Right ventricle myocardium superior (tissue), 1 donor: ENCODE data around the gene PPHLN1. TPM values are rescaled to one million over a fixed set of nuclear protein-coding genes. Genes with fewer than 3 reads are reported as not detected.

Experiments
- ATAC-seq: fragments of 200-7000 bp; cut with Tn5 transposase; one replicate; pipeline ENCODE4 v1.9.1; 2020; ENCODE audit warnings: mild to moderate bottlenecking; ENCODE audit not compliant: poor library complexity
- DNase-seq: peaks from one replicate; pipeline ENCODE4 v3.0.0-alpha.2; 2020
- intact Hi-C: fragments of 100-400 bp; cut with DNase I; formaldehyde crosslinking; loops from one replicate; pipeline ENCODE4 v1.11.2; 2022
- total RNA-seq: library from RNA; stranded (reverse); fragmentation: NEBNext Ultra II Directional; extraction: Animal tissue kit (Norgen Biotek cat#: 25700); gene quantifications from one replicate; pipeline ENCODE4 v1.2.1, GENCODE V29; 2021
- donor health status: DM: no; HTN: yes; CAD: no; lungs with severe emphysema.

Gene PPHLN1
- total RNA-seq, 1 donor from 2014 or later, result 23.3 TPM

DNA sequence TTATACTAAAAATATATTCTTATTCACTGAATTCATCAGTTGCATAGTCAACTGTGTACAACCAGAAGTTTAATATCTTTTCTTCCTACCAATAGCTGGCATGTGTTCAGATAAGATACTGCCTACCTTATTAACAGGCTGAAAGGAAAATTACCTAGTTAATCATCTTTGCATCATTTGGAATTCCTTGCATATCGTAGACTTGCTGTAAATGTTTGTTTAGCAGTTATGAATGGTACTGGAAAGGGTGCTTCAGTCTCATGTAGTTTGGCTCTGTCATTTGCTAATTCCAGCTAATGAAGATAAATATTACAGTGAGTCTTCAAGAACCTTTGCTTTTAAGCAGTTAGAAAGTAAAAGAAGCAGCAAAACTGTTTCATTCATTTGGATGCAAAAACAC, 84.4 kb downstream of the PPHLN1 start:
- DNase-seq, result no peak
- no peak for ATAC-seq
- intact Hi-C loops, result no loop called here

DNA sequence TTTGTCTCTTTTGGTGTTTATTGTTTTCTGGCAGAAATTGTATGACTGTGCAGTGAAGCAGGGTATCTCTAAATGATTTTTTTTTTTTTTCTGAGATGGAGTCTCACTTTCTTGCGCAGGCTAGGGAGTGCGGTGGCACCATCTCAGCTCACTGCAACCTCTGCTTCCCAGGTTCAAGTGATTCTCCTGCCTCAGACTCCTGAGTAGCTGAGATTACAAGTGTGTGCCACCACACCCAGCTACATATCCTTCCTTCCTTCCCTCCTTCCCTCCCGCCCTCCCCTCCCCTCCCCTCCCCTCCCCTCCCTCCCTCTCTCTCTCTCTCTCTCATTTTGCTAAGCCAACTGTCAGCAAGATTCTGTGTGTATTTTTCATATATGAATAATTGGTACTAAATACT, 94.4 kb downstream of the PPHLN1 start:
- DNase-seq (no peak), ATAC-seq (no peak)
- intact Hi-C loops, result no loop called here

DNA sequence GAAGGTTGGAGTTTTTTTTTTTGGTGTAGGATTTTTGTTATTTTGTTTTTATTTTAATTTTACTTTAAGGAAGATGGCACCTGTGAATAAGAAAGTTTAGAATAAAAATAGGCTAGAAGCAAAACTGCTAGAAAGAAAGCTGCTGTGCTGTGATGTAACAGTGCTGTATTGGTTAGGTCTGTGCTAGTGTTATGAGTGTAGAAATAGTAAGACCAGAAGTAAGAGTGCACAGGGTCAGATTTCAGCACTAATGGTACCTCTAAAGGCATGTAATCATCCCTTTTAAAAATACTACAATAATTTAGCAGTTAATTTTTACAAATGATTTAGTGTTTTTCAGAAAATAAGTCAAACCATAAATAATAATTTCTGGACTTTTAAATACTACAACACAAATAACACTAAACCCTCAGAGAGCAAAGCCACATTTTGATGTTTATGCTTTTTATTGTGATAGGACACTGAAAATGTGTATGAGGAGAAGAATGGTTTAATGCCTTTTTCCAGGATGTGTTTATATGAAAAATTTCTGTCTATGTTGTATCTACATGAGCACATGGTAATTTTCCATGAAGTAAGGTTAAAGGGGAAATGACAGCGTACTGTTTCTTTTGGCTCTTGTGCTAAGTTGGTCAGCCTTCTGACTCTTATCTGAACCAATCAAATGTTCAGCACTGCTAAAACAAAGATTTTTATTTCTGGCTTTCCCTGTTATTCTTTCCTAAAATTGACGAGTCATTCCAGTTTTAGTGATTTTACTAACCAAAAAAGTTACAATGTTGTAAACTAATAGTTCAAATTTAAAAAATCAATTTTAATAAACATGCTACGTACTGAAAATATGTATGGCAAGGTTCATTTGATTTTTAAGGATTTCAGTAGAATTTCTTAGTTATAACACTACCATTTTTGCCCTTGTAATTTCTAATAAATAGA, 96.1 kb downstream of the PPHLN1 start:
- intact Hi-C loops, result no loop called here
- DNase-seq, result no peak
- peak; percentile 90 for ATAC-seq

DNA sequence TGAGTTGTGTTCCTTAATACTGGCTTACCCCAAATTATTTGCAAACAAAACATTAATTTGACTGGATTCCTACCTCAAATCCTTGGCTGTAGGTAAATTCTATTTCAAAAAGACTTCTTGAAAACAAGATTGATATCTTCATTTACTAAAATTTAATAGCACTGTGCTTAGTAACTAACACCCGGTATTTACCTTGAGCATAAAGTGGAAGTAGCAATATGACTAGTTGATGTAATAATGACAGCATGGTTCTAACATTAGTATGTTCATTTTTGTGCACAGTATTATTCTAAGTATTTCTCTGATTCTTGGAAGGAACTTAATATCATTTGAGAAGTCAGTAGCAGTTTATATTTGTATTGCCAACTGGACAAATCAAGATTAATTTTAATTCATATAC, 96.8 kb downstream of the PPHLN1 start:
- intact Hi-C loops, result no loop called here
- no peak for ATAC-seq

DNA sequence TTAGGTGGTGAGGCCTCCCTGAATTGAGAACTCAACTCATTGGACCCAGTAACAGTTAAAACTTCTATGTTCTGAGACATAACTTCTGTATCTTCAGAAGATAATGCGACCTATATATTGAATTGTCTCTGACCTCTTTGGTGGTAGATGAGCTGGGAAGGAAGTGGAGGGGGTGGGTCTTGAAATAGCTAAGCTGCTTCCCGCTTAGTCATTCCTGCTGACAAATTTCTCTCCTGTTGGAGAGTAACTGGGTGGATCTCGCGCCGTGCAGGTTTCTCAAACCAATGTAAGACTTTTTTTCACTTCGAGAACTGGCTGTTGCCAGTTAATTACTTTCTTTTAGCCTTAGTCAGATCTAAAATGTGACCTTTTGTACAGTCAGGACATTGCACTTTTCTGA, 100.8 kb downstream of the PPHLN1 start:
- DNase-seq, result peak; percentile 48
- ATAC-seq, result no peak
- intact Hi-C loops, result no loop called here

More for the DNA sequence above, 96.8 kb downstream of the PPHLN1 start:
- DNase-seq, result no peak

DNA sequence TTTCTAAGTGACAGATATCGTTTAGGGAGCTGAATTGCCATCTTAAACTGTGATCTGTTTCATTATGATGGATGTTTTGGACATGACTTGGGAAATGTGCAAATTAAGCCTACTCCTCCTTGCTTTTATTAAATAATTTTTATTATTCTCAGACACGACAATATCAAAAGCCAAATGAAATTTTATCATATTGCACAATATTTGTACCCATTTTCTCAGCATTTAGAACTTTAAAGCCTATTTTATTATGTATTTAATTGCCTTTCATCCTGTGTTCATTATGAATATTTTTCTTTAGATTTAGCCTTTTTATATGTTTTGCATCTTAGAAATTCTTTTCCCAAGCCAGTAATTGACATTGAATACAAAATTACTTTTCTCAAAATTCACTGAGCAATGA, 102.9 kb downstream of the PPHLN1 start:
- DNase-seq, result no peak
- intact Hi-C loops, result no loop called here
- ATAC-seq, result no peak

DNA sequence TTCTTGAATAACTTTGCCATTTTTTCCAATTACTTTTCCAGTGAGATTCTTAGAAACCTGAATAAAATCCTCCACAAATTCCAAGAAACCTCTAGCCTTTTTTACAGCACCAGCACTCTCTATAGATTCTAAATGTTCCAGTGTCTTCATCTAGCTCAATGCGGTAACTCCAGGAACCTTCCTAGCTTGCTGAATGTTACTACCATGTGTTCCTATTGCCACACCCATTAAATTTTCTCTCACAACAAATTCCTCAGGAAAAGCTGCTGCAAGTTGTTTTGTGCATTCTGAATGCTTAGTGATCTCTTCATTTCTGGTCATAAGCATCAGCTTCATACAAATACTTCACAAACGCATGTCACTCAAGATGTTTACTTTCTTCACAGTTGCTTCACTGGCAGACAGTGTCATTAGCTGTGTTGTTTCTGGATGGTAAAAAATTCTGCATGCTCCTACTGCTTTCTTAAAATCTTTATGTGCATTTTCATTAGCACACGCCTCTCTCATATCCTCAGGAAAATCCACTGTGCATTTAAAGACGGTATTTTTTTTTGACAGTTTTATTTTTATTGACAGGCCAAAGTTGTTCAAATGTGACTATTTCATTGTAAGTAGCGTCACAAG, 106.7 kb downstream of the PPHLN1 start:
- intact Hi-C loops, result no loop called here
- DNase-seq (no peak), ATAC-seq (no peak)

DNA sequence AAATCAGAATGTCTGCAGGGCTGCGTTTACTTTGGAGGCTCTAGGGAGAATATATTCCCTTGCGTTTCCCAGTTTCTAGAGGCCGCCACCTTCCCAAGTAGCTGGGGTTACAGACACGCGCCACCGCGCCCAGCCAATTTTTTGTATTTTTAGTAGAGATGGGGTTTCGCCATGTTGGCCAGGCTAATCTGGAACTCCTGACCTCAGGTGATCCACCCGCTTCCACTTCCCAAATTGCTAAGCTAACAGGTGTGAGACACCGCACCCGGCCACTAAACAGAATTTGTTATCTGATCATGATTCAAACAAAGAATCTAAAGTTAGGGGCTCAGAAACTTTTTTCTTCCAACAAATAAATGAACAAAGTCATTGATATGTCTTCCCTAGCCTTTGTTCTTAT, 114.6 kb downstream of the PPHLN1 start:
- no peak for ATAC-seq
- intact Hi-C loops, result no loop called here
- no peak for DNase-seq

DNA sequence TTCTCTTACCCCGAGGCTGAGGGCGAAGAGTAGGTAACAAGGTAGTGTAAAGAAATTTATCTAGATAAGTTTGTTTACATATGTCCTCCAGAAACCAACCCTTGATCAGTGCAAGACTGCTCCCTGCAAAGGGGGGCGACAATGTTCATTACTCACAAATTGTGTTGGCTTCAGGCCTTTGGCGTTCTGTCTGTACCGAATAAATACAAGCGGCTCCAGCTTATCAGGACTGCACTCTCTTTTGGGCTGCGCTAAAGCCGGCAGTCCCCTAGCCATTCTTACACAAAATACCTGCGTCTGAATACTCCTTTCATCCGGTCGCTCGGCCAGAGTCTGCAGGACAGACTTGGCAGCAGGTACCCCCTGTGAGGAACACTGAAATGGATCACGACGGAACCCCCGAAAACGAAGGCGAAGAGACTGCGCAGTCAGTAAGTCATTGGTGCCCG, 116.4 kb downstream of the PPHLN1 start:
- intact Hi-C loops, result no loop called here
- no peak for ATAC-seq

DNA sequence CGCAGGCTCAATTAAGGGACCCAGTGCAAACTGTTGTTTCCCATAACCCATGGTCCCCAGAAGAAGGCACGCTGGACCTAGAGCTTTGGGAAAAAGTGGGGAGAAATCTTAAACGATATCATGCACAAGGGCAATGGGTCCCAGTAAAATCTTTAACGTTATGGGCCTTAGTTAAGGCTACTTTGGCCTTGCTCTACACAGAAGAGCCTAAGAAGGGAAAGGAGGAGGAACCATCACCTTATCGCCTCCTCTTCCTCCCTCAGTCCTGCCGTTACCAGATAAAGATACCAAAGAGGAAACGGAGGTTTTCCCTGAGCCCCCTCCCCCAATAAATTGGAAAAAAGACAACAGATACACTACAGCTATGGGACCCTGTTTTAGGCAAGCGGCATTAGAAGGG, 116.9 kb downstream of the PPHLN1 start:
- DNase-seq, result no peak
- no peak for ATAC-seq
- intact Hi-C loops, result no loop called here

More for the DNA sequence above, 116.4 kb downstream of the PPHLN1 start:
- DNase-seq, result no peak

DNA sequence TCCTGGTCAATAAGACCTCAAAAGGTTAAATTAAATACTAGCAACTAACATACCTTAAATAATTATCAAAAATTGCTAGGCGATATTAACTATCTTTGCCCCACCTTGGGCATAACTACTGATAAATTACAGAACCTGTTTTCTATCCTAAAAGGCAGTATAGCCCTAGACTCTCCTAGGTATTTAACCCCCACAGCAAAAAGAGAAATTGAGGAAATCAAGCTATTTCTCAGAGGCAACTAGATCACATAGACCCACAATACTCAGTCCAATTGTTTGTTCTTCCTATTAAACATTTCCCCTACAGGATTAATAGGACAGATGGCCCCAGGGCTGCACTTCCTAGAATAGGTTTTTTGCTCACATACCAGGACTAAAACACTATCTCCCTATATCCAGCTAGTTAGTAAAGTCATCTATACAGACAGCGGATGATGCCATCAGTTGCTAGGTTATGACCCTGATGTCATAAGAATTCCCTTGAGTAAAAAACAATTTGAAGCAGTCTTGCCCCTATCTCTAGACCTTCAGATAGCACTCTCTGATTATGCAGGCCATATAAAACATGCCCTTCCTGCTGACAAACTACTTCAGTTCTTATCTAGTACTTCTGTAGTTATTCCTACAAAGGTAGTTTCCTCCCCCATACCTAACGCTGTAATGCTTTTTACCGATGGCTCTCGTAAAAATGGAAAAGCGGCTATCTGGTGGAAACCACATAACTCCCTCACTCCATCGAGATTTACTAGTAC, 118.4 kb downstream of the PPHLN1 start:
- DNase-seq, result no peak
- intact Hi-C loops, result no loop called here
- ATAC-seq, result no peak

DNA sequence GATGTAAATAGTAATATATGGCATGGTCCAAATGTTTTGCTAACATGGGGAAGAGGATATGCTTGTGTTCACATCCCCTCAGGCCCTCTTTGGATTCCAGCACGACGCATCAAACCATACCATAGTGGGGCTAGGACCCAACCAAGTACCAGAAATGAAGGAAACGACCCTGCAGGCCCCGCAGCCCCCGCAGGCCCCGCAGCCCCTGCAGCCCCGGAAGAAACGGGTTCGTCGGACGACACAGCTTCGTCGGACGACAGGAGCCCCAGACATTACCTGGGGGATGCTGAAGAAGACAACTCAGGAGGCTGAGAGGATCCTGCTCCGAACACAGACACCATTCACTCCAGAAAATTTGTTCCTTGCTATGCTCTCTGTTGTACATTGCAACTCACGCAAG, 119.9 kb downstream of the PPHLN1 start:
- ATAC-seq (no peak), DNase-seq (no peak)
- intact Hi-C loops, result no loop called here

DNA sequence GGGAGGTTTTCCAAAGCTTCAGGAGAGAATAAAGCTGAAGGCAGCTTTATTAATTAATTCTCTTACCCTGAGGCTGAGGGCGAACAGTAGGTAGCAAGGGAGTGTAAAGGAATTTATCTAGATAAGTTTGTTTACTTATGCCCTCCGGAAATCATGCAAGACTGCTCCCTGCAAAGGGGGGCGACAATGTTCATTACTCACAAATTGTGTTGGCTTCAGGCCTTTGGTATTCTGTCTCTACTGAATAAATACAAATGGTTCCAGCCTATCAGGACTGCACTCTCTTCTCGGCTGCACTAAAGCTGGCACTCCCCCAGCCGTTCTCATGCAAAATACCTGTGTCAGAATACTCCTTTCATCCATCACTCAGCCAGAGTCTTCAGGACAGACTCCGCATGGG, 120.8 kb downstream of the PPHLN1 start:
- intact Hi-C loops, result no loop called here
- DNase-seq (no peak), ATAC-seq (no peak)

DNA sequence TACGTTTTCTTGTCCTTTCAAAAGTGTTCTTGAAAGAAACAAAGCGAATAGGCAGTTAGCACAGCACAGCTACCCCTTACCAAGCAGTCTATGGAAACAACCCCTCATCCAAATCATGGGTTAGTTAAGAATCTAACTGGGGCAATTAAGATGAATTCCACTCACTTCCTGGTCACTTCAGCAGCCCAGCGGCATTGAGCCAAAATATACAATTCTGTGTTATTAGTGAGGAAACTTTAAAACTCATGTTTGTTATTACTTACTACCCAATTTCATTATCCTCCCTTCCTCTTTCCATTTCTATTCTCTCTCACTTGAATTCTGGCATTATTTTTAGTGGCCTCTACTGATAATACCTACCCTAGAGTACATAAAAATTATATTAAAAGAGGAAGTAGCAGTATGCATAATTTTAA, 121.4 kb downstream of the PPHLN1 start:
- no peak for ATAC-seq
- intact Hi-C loops, result no loop called here

DNA sequence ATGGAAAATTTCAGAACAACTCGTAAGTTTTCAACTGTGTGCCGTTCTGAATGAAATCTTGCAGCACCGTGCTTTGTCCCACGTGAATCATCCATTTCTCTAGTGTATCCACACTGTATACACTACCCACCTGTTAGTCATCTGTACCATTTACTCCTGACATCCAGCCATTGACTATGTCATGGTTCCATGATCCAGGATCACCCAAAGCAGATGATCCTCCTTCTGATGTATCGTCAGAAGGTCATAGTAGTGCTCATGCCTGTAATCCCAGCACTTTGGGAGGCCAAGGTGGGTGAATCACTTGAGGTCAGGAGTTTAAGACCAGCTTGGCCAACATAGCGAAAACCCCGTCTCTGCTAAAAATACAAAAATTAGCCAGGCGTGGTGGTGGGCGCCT, 122.9 kb downstream of the PPHLN1 start:
- DNase-seq (no peak), ATAC-seq (no peak)
- intact Hi-C loops, result no loop called here

More for the DNA sequence above, 121.4 kb downstream of the PPHLN1 start:
- no peak for DNase-seq

DNA sequence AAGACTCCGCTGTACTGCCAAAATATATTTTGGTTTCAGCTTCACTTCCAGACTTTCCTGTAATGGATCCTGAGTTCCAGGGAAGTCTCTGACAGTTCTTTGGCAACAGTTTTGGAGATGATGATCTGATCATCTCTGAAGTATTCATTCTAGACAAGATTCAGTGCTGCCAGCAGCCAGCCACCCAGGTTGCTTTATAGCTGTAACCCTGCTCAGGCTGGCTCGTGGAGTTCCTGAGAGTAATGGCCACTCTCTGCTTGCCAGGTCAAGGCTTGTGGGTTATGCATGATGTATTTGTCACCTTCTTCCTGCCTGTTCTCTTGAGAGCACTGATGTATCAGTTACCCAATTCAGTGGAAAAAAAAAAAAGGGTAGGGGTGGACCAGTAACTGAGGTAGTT, 124.3 kb downstream of the PPHLN1 start:
- no peak for ATAC-seq
- intact Hi-C loops, result no loop called here

DNA sequence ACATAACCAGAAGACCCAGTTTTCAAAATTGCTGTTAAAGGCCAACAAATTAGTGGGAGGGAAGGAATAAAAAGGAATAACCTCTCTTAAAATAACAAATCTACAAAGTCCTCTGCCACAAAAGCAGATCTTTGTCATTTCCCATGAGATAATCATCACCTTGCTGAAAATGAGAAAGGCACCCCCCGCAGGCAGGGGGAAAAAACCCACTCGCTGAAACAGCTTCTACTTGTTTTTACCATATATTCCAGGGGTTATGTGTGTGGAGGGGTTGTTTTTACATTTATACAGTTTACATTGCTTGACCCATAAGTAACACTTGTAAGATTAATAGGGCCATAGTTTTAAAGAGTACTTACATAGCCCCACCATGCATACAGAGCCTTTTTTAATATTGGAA, 132.6 kb downstream of the PPHLN1 start:
- DNase-seq (no peak), ATAC-seq (no peak)
- intact Hi-C loops, result no loop called here

More for the DNA sequence above, 124.3 kb downstream of the PPHLN1 start:
- DNase-seq, result no peak

DNA sequence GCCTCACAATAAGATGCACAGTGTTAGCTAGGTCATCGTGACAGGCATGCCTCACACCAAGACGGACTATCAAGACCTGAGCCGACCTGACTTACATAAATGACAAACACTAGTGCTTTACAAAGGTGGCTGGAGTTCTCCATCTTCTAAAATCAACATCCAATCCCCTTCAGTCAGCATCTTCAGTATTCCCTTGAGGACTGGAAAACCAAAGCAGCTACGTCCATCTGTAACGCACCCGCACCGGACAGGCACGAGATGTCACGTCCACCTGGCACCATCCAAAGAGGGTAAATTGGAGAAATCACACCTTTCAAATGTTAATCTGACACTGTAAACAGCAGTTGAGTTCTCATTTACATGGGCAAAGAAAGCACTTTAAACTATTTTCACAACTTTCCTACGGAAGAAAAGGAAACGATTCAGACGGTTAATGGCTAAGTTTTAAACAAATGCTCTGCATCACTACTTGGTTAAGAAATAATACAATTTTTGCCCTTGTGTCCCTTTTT, 133.4 kb downstream of the PPHLN1 start:
- ATAC-seq (no peak), DNase-seq (no peak)
- intact Hi-C loops, result no loop called here

DNA sequence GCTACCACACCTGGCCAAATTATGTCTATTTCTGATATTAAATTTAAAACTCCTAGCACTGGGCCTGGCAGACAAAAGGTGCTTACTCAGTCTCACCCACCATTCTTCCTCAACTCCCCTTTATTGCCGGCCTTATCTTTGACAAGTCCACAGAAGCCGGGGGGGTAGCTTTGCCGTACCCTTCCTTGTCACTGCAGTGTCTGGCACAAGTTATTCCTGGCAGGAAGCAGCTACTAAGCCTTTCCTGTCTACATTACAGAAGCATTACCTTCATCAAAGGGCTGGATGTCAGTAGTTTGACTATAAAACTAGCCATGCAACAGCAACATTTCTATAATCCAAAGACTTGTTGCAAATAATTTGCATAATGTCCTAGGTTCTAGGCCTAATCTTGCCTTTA, 136.5 kb downstream of the PPHLN1 start:
- ATAC-seq (no peak), DNase-seq (no peak)
- intact Hi-C loops, result no loop called here
